GM18909 (cell line): ENCODE results near the gene NPR1.
"Not testable (repeated sequence)": the region's sequence is repeated elsewhere in the genome, so short reads cannot be mapped to it uniquely, and the experiment has no call there.

Experiments used
- ATAC-seq: cut with Tn5 transposase; IDR thresholded peaks from one replicate; pipeline ENCODE4 v1.9.1; 2021; ENCODE audit warnings: mild to moderate bottlenecking; ENCODE audit not compliant: unreplicated experiment, poor library complexity

NPR1 gene

DNA sequence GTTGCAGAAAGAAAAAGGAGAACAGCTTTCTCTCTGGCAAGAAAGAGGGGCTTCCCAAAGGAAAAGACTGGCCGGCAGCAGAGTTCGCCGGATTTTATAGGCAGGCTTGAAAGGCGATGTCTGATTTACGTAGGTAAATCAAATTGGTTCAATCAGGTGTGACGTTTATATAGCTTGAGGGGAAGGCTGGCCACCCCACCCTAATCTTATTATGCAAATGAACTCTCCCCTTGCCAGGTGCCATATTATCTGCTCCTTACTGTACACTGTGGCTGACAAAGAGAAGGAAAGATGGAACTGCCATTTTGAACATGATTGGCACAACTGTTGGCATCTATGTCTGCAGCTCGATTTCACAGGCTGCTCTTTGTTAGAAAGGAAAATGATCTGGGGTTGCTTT is 32.5 kb downstream of the NPR1 start:
- ATAC-seq = no peak

DNA sequence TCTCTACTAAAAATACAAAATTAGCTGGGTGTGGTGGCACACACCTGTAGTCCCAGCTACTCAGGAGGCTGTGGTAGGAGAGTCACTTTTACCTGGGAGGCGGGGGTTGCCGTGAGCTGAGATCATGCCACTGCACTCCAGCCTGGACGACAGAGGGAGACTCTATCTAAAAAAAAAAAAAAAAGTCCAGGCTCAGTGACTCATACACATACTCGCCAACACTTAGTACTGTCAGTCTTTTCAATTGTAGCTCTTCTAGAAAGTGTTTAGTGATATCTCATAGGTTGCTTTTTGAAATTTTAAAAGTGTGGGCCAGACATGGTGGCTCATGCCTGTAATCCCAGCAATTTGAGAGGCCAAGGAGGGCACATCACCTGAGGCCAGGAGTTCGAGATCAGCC is 37.7 kb downstream of the NPR1 start:
- ATAC-seq = not testable (repeated sequence)

DNA sequence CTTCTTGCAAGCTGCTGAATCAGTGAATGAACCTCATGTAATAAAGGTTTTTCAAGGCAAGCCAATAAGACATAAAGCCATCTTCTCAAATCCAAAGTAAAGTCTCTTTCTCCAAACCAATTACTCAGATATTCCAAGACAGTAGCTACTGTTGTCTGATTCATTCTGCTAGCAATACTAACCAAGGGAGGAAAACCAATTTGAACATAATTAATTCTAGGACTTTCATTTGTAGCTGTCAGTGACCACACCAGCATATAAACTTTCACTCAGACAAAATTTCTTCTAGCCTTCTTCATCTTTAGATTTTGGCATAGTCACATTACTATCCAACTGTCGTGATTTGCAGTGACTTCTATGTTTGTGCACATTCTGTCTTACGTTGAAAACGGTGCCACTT is 38.8 kb downstream of the NPR1 start:
- no peak for ATAC-seq

DNA sequence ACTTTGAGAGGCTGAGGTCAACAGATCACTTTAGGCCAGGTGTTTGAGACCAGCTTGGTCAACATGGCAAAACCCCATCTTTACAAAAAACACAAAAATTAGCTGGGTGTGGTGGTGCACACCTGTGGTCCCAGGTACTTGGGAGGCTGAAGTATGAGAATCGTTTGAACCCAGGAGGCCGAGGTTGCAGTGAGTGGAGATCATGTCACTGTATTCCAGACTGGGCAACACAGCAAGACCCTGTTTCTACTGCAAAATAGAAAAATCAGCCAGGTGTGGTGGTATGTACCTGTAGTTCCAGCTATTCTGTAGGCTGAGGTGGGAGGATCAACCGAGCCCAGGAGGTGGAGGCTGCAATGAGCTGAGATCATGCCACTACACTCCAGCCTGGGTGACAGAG is 45.2 kb downstream of the NPR1 start:
- no peak for ATAC-seq

DNA sequence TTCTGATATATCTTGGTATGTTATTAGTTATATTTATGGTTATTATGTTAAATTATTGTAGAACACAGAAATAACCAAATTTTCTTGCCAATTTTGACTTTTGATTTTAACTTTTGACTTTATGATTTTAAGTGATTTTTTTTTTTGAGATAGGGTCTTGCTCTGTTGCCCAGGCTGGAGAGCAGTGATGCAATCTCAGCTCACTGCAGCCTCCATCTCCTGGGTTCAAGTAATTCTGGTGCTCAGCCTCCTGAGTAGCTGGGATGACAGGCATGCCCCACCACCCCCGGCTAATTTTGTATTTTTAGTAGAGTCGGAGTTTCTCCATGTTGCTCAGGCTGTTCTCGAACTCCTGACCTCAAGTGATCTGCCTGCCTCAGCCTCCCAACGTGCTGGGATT is 46.1 kb downstream of the NPR1 start:
- not testable (repeated sequence) for ATAC-seq

DNA sequence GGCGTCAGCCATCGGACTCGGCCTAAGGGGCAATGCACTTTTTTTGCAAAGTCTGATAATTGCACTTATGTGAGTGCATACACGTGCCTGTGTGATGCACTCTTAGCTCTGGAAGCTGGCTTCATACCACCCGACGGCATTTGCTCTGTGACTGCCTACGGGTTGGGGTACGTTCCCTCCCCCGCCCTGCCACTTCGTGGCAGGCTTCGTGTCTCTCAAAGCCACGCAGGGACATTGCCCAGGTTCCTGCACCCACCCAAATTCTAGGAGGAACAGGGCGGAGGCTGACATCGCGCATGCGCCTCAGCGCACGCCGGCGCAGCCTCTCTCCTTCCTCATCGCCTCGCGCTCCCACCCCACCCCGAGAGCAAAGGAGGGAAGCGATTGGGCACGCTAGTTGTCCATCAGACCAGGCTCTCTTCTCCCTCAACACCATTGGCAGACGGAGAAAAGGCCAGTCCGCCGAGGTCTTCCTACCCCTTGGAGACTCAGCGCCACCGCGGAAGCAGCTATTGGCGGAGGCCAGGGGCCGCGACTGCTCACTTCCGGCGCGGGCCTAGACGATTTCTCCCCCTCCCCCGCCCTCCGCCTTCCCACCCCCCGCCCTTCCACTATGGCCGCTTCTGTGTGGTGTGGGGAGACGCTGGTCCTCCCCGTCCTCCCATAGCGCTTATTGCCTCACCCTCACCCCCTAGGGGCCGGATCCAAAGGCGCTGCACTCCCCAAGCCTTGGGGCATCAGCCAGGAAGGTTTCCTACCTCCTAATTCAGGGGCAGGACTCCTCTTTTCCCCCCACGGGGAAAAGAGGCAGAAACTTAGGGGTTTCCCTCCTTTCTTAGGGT is 49.2 kb downstream of the NPR1 start, which contains the start of gene INTS3:
Gene INTS3, plus strand, starts transcription at position 588 of the 842 bp plus-strand sequence. CDS start 585 bp downstream, outside the sequence.
- peak; percentile 95 for ATAC-seq

DNA sequence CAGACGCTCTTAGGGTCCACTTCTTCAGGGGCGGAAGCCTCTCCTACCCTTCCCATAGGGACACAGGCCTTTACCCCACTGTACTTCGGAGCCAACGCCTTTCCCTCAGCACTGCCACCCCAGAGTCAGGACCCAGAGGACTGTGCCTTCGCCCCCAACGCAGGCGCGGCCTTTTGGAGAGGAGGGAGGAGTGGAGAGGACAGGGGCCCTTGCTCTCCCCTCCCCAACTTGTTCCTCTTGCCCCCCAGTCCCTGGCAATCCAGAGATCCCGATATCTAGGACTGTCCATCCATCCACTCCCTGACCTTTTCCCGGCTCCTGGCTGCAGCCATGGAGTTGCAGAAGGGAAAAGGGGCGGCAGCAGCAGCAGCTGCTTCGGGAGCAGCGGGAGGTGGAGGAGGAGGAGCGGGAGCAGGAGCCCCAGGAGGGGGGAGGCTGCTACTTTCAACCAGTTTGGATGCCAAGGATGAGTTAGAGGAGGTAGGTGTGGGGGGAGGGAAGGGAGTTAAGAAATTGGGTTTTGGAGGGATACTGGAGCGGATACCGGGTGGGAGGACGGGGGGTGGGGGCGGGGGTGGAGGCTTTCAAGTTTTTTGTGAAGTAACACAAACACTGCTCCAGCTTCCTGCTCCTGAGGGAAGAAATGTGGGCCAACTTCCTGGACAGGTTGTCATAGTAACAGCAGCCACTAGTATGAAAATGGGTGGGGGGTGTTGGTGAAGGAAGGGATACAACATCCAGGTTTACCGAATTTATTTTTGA is 50.0 kb downstream of the NPR1 start:
- peak; percentile 16 for ATAC-seq

DNA sequence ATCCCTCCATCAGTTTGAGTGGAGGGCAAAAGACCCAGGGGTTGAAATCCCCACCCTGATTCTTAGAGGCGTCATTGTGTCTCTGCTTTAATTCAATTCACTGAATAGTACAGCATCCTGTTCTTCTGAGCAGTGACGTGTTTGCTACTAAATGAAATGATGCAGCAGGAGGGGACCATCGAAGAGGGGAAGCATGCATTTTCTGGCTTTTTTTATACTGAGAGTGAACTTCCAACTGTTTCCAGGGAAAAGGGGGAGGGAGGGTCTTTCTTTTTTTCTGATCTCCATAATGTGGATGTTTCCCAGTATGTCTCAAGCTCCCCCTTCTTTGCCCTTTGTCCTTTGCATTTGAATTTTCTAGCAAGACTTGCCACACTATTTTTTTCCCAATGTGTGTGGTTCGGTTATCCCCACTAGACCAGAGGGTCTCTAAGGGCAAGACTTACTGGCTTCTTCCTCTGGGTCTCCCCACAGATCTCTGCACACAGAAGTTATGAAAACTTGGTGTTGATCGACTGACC is 52.0 kb downstream of the NPR1 start:
- no peak for ATAC-seq

DNA sequence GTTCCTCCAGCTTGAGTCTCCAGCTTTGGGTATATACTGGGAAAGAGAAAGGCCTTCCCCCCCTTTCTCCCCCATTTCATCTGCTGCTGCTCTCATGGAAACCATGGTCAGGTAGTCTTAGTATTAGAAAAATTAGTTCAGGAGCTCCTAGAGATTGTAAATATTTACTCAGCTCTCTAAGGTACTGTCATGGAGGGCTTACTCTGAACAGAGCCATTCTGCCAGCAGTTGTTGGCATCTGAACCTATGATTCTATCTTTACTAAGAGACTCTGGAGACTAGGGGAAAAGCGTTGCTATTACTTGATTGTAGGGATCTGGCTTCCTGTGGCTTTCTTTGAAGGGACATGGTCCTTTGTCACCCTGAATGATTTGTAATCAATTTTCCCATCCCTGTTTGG is 55.5 kb downstream of the NPR1 start:
- ATAC-seq = no peak

DNA sequence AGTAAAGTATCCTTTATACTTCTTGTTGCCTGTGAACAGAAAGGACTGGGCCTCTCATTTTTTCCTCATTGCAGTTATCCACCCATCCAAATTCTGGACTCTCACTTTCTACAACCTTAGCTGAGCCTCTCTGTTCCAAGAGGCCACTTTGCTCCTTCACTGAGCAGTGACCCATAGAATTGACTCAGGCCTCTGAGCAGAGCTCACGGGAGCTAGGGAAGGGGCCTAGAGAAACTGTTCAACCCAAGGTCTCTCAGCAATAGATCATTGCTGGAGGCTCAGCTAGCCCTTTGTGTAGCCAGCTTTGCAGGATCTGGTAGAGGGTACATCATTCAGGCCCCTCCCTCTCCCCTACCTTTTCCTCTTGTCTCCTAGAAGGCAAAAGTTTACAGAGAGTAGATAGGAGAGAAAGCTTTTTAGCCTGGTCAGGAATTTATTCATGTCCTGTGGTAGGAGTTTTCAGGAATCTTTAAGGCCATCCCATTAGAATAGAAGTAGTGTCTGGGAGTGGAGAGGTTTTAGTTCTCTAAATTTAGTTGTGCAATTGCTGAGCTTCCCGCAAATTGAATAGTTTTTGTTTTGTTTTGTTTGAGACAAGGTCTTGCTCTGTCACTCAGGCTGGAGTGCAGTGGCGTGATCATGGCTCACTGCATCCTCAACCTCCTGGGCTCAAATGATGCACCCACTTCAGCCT is 56.1 kb downstream of the NPR1 start:
- ATAC-seq = no peak

DNA sequence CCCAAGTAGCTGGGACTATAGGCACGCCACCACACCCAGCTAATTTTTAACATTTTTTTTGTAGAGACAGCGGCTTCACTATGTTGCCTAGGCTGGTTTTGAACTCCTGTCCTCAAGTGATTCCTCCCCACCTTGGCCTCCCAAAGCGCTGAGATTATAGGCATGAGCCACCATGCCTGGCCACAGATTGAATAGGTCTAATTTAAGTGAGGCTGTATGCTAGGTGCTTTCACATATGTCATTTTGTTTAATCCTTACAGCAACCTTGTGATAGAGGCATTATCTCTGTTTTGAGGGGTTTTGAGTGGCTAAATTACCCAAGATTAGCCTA is 56.6 kb downstream of the NPR1 start:
- no peak for ATAC-seq

DNA sequence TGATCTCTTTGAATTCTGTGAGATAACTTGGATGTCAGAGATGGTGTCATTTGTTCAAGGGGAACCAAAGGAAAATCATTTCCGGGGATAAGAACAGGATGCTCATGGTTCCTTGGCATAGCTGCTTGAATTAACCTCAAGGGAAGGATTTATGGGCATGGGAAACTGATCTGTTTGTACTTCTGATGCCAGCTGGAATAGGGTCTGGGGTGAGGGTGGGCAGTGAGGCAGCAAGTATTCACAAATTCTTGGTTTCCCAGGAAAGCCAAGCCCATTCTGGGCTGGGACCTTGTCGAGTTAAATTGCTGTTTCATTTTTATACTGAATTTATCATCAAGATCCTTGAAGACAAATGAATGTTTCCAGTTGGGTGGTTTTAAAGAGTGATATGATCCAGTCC is 63.5 kb downstream of the NPR1 start:
- ATAC-seq = no peak

DNA sequence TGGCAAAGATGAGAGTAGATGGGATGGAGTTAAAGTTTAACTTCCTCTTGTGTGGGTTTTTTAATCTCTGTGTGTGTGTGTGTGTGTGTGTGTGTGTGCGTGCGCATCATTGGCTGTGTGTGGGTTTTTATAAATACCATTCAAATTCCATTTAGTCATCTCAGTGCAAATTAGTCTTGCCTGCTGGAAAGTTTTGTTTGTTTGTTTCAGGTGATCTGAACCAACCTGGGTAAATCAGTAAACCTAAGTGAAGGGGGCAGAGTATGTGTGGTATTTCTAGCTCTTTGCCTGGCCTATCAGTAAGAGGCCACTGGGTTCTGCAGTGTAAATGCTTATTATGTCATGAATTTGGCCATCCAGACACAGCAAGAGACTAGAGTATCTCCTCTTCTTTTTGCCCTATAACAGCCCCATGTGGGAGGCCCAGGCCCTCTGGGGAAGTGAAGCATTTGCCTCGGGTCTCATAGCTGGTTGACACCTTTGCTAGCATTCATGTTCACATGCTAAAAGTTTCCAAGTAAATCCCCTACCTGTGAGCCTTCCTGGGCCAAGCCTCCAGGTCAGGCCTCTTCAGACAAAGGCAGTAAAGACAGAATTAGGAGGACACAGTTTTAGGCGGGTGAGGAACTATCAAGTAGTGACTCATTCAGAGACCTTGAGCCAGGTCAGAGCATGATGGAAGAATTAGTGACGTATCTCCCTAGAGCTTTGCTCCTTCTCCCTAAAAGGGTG is 64.1 kb downstream of the NPR1 start:
- peak; percentile 75 for ATAC-seq
